Pancreas (tissue), 10 donors: ENCODE measurements around the gene TEP1. TPM values are rescaled to one million over a fixed set of nuclear protein-coding genes. Genes with fewer than 3 reads are reported as not detected.

Experiments used
- ATAC-seq, 4 donors: fragments of 200-7000 bp; cut with Tn5 transposase; one replicate each; pipeline versions ENCODE4 v1.8.0 to v1.9.1; 2020; ENCODE audit warnings: mild to moderate bottlenecking in 4 of 4, moderate library complexity in 4 of 4
- DNase-seq, 6 donors: peaks; one replicate each; pipeline ENCODE4 v3.0.0-alpha.2; 2020
- FAIRE-seq: peaks from 2 replicates; lab custom pipeline; 2012; peaks lifted over from hg19 to GRCh38; lab: Jason Lieb, UNC
- H3K27ac ChIP-seq, 4 donors: fragments of 200-600 bp; sonication (generic); 1 replicate in 3 of 4; 2 replicates in 1 of 4; pipeline versions ENCODE4 v1.5.0 to v1.8.0; 2020
- H3K27me3 ChIP-seq, 4 donors: fragments of 200-600 bp; one replicate each; pipeline ENCODE4 v1.8.0; 2021
- H3K36me3 ChIP-seq, 3 donors: fragments of 200-600 bp; sonication (generic) in 1 of 3; one replicate each; pipeline versions ENCODE4 v1.5.0 to v1.8.0; 2020 to 2021
- H3K4me1 ChIP-seq, 3 donors: fragments of 200-600 bp; one replicate each; pipeline ENCODE4 v1.8.0; 2021
- H3K4me3 ChIP-seq, 4 donors: fragments of 200-600 bp; sonication (generic) in 2 of 4; one replicate each; pipeline versions ENCODE4 v1.5.0 to v1.8.0; 2020 to 2021
- H3K9me3 ChIP-seq, 4 donors: fragments of 200-600 bp; one replicate each; pipeline ENCODE4 v1.8.0; 2021
- WGBS, 2 donors: extraction: QIAGEN DNeasy Blood & Tissue Kit; methylation state at CpG; one replicate each; pipeline ENCODE4 v1.1.7; 2013; 5-methylcytosine and 5-hydroxymethylcytosine counted together
- intact Hi-C, 3 donors: fragments of 100-400 bp; cut with DNase I; formaldehyde crosslinking; loops; one replicate each; pipeline versions ENCODE4 v1.11.1 to v1.14.2; 2022
- polyA plus RNA-seq, 2 donors: library from polyadenylated mRNA; stranded (reverse); fragments of 200-250 nt; gene quantifications; one replicate each; pipeline ENCODE4 v1.2.3, GENCODE V29; 2013
- total RNA-seq, 6 donors: library from RNA; stranded (reverse); fragmentation: NEBNext Ultra II Directional in 4 of 6; extraction: Animal tissue kit (Norgen Biotek cat#: 25700) in 4 of 6; gene quantifications; one replicate each; pipeline versions ENCODE4 v1.2.1 to v1.2.4, GENCODE V29; 2021 to 2023
- TF ChIP-seq, protein P1 (sequence below), 4 donors: fragments of 200-600 bp; sonication (generic) in 3 of 4; IDR thresholded peaks; one replicate each; pipeline versions ENCODE4 v1.5.0 to v1.8.0; 2021; ENCODE audit warnings: antibody characterized with exemption in 4 of 4
- donor health status: healthy with polysubstance abuse.
- donor health status: DM: no; HTN: no; CAD: no; lungs with moderate emphysema.
- donor health status: DM: no; HTN: no; CAD: no.
- donor health status: control.
- donor health status: control.
- donor health status: Bipolar disorder and iron deficiency.
- donor health status: DM: yes; HTN: yes; CAD: no.
- donor health status: DM: no; HTN: no; CAD: no.
- donor health status: DM: no; HTN: no; CAD: no.
- donor health status: DM: yes; HTN: yes; CAD: no.

Gene TEP1
- total and polyA plus RNA-seq, 8 donors, result 7.5 to 26.6 (median 11.5) TPM

- DNase-seq (peak in 5 of 6 donors; percentile 41 to 70 (median 63)), ATAC-seq (peak; percentile 51 to 79 (median 64)), FAIRE-seq (no peak)
- 64 to 71% methylated on average over 30 of the region's 30 CpGs for WGBS, 2 donors
- TF ChIP-seq, protein P1, sequence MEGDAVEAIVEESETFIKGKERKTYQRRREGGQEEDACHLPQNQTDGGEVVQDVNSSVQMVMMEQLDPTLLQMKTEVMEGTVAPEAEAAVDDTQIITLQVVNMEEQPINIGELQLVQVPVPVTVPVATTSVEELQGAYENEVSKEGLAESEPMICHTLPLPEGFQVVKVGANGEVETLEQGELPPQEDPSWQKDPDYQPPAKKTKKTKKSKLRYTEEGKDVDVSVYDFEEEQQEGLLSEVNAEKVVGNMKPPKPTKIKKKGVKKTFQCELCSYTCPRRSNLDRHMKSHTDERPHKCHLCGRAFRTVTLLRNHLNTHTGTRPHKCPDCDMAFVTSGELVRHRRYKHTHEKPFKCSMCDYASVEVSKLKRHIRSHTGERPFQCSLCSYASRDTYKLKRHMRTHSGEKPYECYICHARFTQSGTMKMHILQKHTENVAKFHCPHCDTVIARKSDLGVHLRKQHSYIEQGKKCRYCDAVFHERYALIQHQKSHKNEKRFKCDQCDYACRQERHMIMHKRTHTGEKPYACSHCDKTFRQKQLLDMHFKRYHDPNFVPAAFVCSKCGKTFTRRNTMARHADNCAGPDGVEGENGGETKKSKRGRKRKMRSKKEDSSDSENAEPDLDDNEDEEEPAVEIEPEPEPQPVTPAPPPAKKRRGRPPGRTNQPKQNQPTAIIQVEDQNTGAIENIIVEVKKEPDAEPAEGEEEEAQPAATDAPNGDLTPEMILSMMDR (IDR thresholded peaks at IDR 0.05), result no peak
- no peak overlapping the region for H3K27ac ChIP-seq
- intact Hi-C loops, result no loop called here
- H3K36me3 ChIP-seq, result no peaks in the 10 kb centered on the region
- no peak overlapping the region for H3K4me3 ChIP-seq
- no peaks in the 10 kb centered on the region for H3K4me1 ChIP-seq
- no peaks in the 10 kb centered on the region for H3K27me3 ChIP-seq
- H3K9me3 ChIP-seq, result no peaks in the 10 kb centered on the region
Observed at GRCh38 chr14:20429801-20430669, 16.7 kb upstream of the TEP1 start.

- DNase-seq (peak in 1 of 6 donors; percentile 41), ATAC-seq (no peak), FAIRE-seq (no peak)
- intact Hi-C loops, result no loop called here
- no peaks in the 10 kb centered on the region for H3K4me1 ChIP-seq
- 43 to 44% methylated on average over 5 of the region's 5 CpGs for WGBS, 2 donors
- no peak overlapping the region for H3K27ac ChIP-seq
- H3K9me3 ChIP-seq, result no peaks in the 10 kb centered on the region
- TF ChIP-seq, protein P1 (IDR thresholded peaks at IDR 0.05), result no peak
- H3K36me3 ChIP-seq, result no peaks in the 10 kb centered on the region
- H3K27me3 ChIP-seq, result no peaks in the 10 kb centered on the region
- no peak overlapping the region for H3K4me3 ChIP-seq
Observed at GRCh38 chr14:20428802-20429201, 15.5 kb upstream of the TEP1 start.

GRCh38 chr14:20428010-20428365 is 14.7 kb upstream of the TEP1 start:
- DNase-seq, result no peak
- Histone ChIP-seq H3K27ac (peak overlapping the region in 1 of 4 donors; percentile 18), H3K9me3 (no peaks in the 10 kb centered on the region), H3K27me3 (no peaks in the 10 kb centered on the region), H3K4me3 (no peak overlapping the region), H3K36me3 (no peaks in the 10 kb centered on the region), H3K4me1 (no peaks in the 10 kb centered on the region)
- TF ChIP-seq, protein P1 (IDR thresholded peaks at IDR 0.05), result no peak
- whole genome bisulfite sequencing, 2 donors, result 65 to 80% methylated on average over 5 of the region's 5 CpGs
- FAIRE-seq, result no peak
- peak in 2 of 4 donors; percentile 9 to 20 for ATAC-seq
- intact Hi-C loops, result no loop called here

DNA sequence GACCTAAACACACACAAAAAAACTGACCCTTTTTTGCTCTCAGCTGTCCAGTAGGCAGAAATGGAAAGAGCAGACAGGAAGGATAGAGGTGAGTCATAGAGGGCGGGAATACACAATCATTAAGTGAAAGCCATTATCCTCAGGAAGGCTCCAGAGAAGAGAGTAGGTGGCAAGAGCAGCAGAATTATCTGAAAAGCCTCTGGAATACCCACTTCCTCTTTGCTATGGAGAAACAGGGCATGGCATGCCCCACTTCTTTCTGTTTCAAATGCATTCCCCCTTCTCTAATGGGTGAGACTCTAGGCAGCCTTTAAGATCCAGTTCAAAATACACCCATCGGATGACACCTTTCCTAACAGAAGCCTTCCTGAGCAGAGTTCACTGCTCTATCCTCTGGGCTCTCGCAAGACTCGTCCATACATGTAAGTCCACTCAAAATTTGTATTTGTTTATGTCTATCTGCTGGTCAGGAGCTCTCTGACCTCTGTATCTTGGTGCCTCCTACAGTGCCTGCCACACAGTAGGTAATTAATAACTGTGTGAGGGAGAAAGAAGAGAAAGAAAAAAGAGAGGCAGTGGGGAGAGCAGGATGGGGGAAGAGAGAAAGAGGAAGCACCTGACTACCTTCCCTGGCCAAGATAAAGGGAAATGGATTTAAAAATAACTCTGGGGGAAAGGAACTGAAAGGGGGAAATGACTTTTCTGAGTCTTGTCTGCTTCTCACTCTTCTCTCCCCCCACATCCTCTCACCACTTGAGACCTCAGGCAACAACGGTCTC is 14.1 kb upstream of the TEP1 start:
- Histone ChIP-seq H3K4me3 (no peak overlapping the region), H3K27ac (peak overlapping the region in 1 of 4 donors; percentile 18), H3K9me3 (no peaks in the 10 kb centered on the region), H3K36me3 (no peaks in the 10 kb centered on the region), H3K27me3 (no peaks in the 10 kb centered on the region), H3K4me1 (no peaks in the 10 kb centered on the region)
- ATAC-seq (peak in 3 of 4 donors; percentile 61 to 87 (median 69)), FAIRE-seq (no peak), DNase-seq (no peak)
- WGBS, 2 donors, result 67% methylated on average over 5 of the region's 5 CpGs
- TF ChIP-seq, protein P1 (IDR thresholded peaks at IDR 0.05), result no peak
- intact Hi-C loops, result no loop called here
